Measurements from ENCODE around the gene BPGM.

BPGM gene

GRCh38 chr7:134695321-134695860 is 48.7 kb downstream of the BPGM start:
- WGBS (ENCODE audit: insufficient coverage, insufficient read length) = no CpG with 5 or more reads among the region's 9 CpGs
- H3K9me3 ChIP-seq (ENCODE audit: control insufficient read depth, insufficient read depth, low read length) = no peaks in the 10 kb centered on the region
- no peaks in the 10 kb centered on the region for H3K4me1 ChIP-seq (ENCODE audit: control insufficient read depth, insufficient read depth, low read length)
- no peak overlapping the region for H3K27ac ChIP-seq (ENCODE audit: low read length)
- no peaks in the 10 kb centered on the region for H3K27me3 ChIP-seq (ENCODE audit: control insufficient read depth, insufficient read depth, low read length)
- no peaks in the 10 kb centered on the region for H3K36me3 ChIP-seq (ENCODE audit: control insufficient read depth, insufficient read depth, low read length)
- H3K4me3 ChIP-seq (ENCODE audit: low read length) = no peak overlapping the region
- no peak for DNase-seq (ENCODE audit: low read depth, low spot score)

- no peaks in the 10 kb centered on the region for H3K27me3 ChIP-seq (ENCODE audit: control insufficient read depth, insufficient read depth, low read length)
- no peak overlapping the region for H3K27ac ChIP-seq (ENCODE audit: low read length)
- no peak for DNase-seq (ENCODE audit: low read depth, low spot score)
- H3K4me3 ChIP-seq (ENCODE audit: low read length) = no peak overlapping the region
- no peaks in the 10 kb centered on the region for H3K4me1 ChIP-seq (ENCODE audit: control insufficient read depth, insufficient read depth, low read length)
- WGBS (ENCODE audit: insufficient coverage, insufficient read length) = no CpG with 5 or more reads among the region's 5 CpGs
- no peaks in the 10 kb centered on the region for H3K36me3 ChIP-seq (ENCODE audit: control insufficient read depth, insufficient read depth, low read length)
- no peaks in the 10 kb centered on the region for H3K9me3 ChIP-seq (ENCODE audit: control insufficient read depth, insufficient read depth, low read length)
These were observed 49.6 kb downstream of the BPGM start for GRCh38 chr7:134696261-134696660.

GRCh38 chr7:134697205-134697886 is 50.7 kb downstream of the BPGM start:
- Histone ChIP-seq H3K27me3 (ENCODE audit: control insufficient read depth, insufficient read depth, low read length) (no peaks in the 10 kb centered on the region), H3K4me1 (ENCODE audit: control insufficient read depth, insufficient read depth, low read length) (no peaks in the 10 kb centered on the region), H3K4me3 (ENCODE audit: low read length) (no peak overlapping the region), H3K36me3 (ENCODE audit: control insufficient read depth, insufficient read depth, low read length) (no peaks in the 10 kb centered on the region), H3K9me3 (ENCODE audit: control insufficient read depth, insufficient read depth, low read length) (no peaks in the 10 kb centered on the region), H3K27ac (ENCODE audit: low read length) (no peak overlapping the region)
- WGBS (ENCODE audit: insufficient coverage, insufficient read length) = no CpG with 5 or more reads among the region's 3 CpGs
- DNase-seq (ENCODE audit: low read depth, low spot score) = no peak

GRCh38 chr7:134698481-134698880 is 51.8 kb downstream of the BPGM start:
- Histone ChIP-seq H3K27ac (ENCODE audit: low read length) (no peak overlapping the region), H3K4me3 (ENCODE audit: low read length) (no peak overlapping the region), H3K4me1 (ENCODE audit: control insufficient read depth, insufficient read depth, low read length) (no peaks in the 10 kb centered on the region), H3K27me3 (ENCODE audit: control insufficient read depth, insufficient read depth, low read length) (no peaks in the 10 kb centered on the region), H3K36me3 (ENCODE audit: control insufficient read depth, insufficient read depth, low read length) (no peaks in the 10 kb centered on the region), H3K9me3 (ENCODE audit: control insufficient read depth, insufficient read depth, low read length) (no peaks in the 10 kb centered on the region)
- no peak for DNase-seq (ENCODE audit: low read depth, low spot score)
- WGBS (ENCODE audit: insufficient coverage, insufficient read length) = no CpG with 5 or more reads among the region's 1 CpG

GRCh38 chr7:134699021-134699818 is 52.6 kb downstream of the BPGM start:
- no CpG with 5 or more reads among the region's 8 CpGs for WGBS (ENCODE audit: insufficient coverage, insufficient read length)
- Histone ChIP-seq H3K9me3 (ENCODE audit: control insufficient read depth, insufficient read depth, low read length) (no peaks in the 10 kb centered on the region), H3K27ac (ENCODE audit: low read length) (no peak overlapping the region), H3K4me3 (ENCODE audit: low read length) (no peak overlapping the region), H3K27me3 (ENCODE audit: control insufficient read depth, insufficient read depth, low read length) (no peaks in the 10 kb centered on the region), H3K36me3 (ENCODE audit: control insufficient read depth, insufficient read depth, low read length) (no peaks in the 10 kb centered on the region), H3K4me1 (ENCODE audit: control insufficient read depth, insufficient read depth, low read length) (no peaks in the 10 kb centered on the region)
- peak; percentile 20 for DNase-seq (ENCODE audit: low read depth, low spot score)

- no CpG with 5 or more reads among the region's 2 CpGs for WGBS (ENCODE audit: insufficient coverage, insufficient read length)
- H3K4me1 ChIP-seq (ENCODE audit: control insufficient read depth, insufficient read depth, low read length) = no peaks in the 10 kb centered on the region
These were observed 53.2 kb downstream of the BPGM start for GRCh38 chr7:134699899-134700298.

GRCh38 chr7:134701272-134701671 is 54.6 kb downstream of the BPGM start:
- no peaks in the 10 kb centered on the region for H3K36me3 ChIP-seq (ENCODE audit: control insufficient read depth, insufficient read depth, low read length)
- no peaks in the 10 kb centered on the region for H3K27me3 ChIP-seq (ENCODE audit: control insufficient read depth, insufficient read depth, low read length)
- H3K9me3 ChIP-seq (ENCODE audit: control insufficient read depth, insufficient read depth, low read length) = no peaks in the 10 kb centered on the region
- no peaks in the 10 kb centered on the region for H3K4me1 ChIP-seq (ENCODE audit: control insufficient read depth, insufficient read depth, low read length)
- DNase-seq (ENCODE audit: low read depth, low spot score) = peak; percentile 29
- H3K4me3 ChIP-seq (ENCODE audit: low read length) = no peak overlapping the region
- no CpG with 5 or more reads among the region's 2 CpGs for WGBS (ENCODE audit: insufficient coverage, insufficient read length)
- no peak overlapping the region for H3K27ac ChIP-seq (ENCODE audit: low read length)

More at GRCh38 chr7:134699899-134700298, 53.2 kb downstream of the BPGM start:
- Histone ChIP-seq H3K4me3 (ENCODE audit: low read length) (no peak overlapping the region), H3K27me3 (ENCODE audit: control insufficient read depth, insufficient read depth, low read length) (no peaks in the 10 kb centered on the region), H3K36me3 (ENCODE audit: control insufficient read depth, insufficient read depth, low read length) (no peaks in the 10 kb centered on the region), H3K9me3 (ENCODE audit: control insufficient read depth, insufficient read depth, low read length) (no peaks in the 10 kb centered on the region), H3K27ac (ENCODE audit: low read length) (no peak overlapping the region)
- no peak for DNase-seq (ENCODE audit: low read depth, low spot score)

- WGBS (ENCODE audit: insufficient coverage, insufficient read length) = no CpG with 5 or more reads among the region's 10 CpGs
- no peaks in the 10 kb centered on the region for H3K9me3 ChIP-seq (ENCODE audit: control insufficient read depth, insufficient read depth, low read length)
- no peak for DNase-seq (ENCODE audit: low read depth, low spot score)
- H3K4me3 ChIP-seq (ENCODE audit: low read length) = no peak overlapping the region
- no peaks in the 10 kb centered on the region for H3K36me3 ChIP-seq (ENCODE audit: control insufficient read depth, insufficient read depth, low read length)
- no peaks in the 10 kb centered on the region for H3K4me1 ChIP-seq (ENCODE audit: control insufficient read depth, insufficient read depth, low read length)
- H3K27ac ChIP-seq (ENCODE audit: low read length) = no peak overlapping the region
- H3K27me3 ChIP-seq (ENCODE audit: control insufficient read depth, insufficient read depth, low read length) = no peaks in the 10 kb centered on the region
These were observed 56.0 kb downstream of the BPGM start for GRCh38 chr7:134702366-134703240.

GRCh38 chr7:134703241-134703594 is 56.6 kb downstream of the BPGM start:
- Histone ChIP-seq H3K27me3 (ENCODE audit: control insufficient read depth, insufficient read depth, low read length) (no peaks in the 10 kb centered on the region), H3K4me1 (ENCODE audit: control insufficient read depth, insufficient read depth, low read length) (no peaks in the 10 kb centered on the region), H3K9me3 (ENCODE audit: control insufficient read depth, insufficient read depth, low read length) (no peaks in the 10 kb centered on the region), H3K36me3 (ENCODE audit: control insufficient read depth, insufficient read depth, low read length) (no peaks in the 10 kb centered on the region), H3K27ac (ENCODE audit: low read length) (no peak overlapping the region), H3K4me3 (ENCODE audit: low read length) (no peak overlapping the region)
- no CpG with 5 or more reads among the region's 2 CpGs for WGBS (ENCODE audit: insufficient coverage, insufficient read length)
- no peak for DNase-seq (ENCODE audit: low read depth, low spot score)

GRCh38 chr7:134703782-134704181 is 57.1 kb downstream of the BPGM start:
- H3K4me3 ChIP-seq (ENCODE audit: low read length) = no peak overlapping the region
- H3K36me3 ChIP-seq (ENCODE audit: control insufficient read depth, insufficient read depth, low read length) = no peaks in the 10 kb centered on the region
- DNase-seq (ENCODE audit: low read depth, low spot score) = no peak
- no peaks in the 10 kb centered on the region for H3K27me3 ChIP-seq (ENCODE audit: control insufficient read depth, insufficient read depth, low read length)
- H3K4me1 ChIP-seq (ENCODE audit: control insufficient read depth, insufficient read depth, low read length) = no peaks in the 10 kb centered on the region
- no CpG with 5 or more reads among the region's 6 CpGs for WGBS (ENCODE audit: insufficient coverage, insufficient read length)
- H3K9me3 ChIP-seq (ENCODE audit: control insufficient read depth, insufficient read depth, low read length) = no peaks in the 10 kb centered on the region
- H3K27ac ChIP-seq (ENCODE audit: low read length) = no peak overlapping the region
